Liver (tissue), 3 donors: ENCODE results near the gene SUSD4.

Source experiments
- CTCF ChIP-seq: fragments of 150-350 bp; IDR thresholded peaks from 2 replicates; pipeline ENCODE4 v1.5.1; 2017; ENCODE audit warnings: improper control_type of control experiment, low read depth, low read length; ENCODE audit not compliant: missing input control
- JUND ChIP-seq, 2 donors: IDR thresholded peaks; 2 replicates each; pipeline ENCODE4 v1.6.1; 2016; ENCODE audit warnings: antibody characterized with exemption in 2 of 2
- RXRA ChIP-seq, 2 donors: IDR thresholded peaks; 2 replicates each; pipeline ENCODE4 v1.6.1; 2017 to 2018; ENCODE audit warnings: antibody characterized with exemption in 2 of 2, mild to moderate bottlenecking in 1 of 2
- TAF1 ChIP-seq: conservative IDR thresholded peaks from 2 replicates; pipeline ENCODE4 v1.6.1; 2016; ENCODE audit warnings: antibody characterized with exemption, mild to moderate bottlenecking
- donor health status: healthy.
- donor health status: healthy.

GRCh38 chr1:223253916-223254315 lies 110.1 kb downstream of the SUSD4 start:
- no peak for TF ChIP-seq CTCF
- no peak for TF ChIP-seq JUND (IDR thresholded peaks at IDR 0.05)
- no peak for TF ChIP-seq TAF1
- TF ChIP-seq RXRA (IDR thresholded peaks at IDR 0.05) = no peak
